ENCODE measurements around the gene ZBTB32. TPM values are rescaled to one million over a fixed set of nuclear protein-coding genes. Genes with fewer than 3 reads are reported as not detected.

Gene ZBTB32
- total RNA-seq, 1 donor from 2014 or later, result not detected

DNA sequence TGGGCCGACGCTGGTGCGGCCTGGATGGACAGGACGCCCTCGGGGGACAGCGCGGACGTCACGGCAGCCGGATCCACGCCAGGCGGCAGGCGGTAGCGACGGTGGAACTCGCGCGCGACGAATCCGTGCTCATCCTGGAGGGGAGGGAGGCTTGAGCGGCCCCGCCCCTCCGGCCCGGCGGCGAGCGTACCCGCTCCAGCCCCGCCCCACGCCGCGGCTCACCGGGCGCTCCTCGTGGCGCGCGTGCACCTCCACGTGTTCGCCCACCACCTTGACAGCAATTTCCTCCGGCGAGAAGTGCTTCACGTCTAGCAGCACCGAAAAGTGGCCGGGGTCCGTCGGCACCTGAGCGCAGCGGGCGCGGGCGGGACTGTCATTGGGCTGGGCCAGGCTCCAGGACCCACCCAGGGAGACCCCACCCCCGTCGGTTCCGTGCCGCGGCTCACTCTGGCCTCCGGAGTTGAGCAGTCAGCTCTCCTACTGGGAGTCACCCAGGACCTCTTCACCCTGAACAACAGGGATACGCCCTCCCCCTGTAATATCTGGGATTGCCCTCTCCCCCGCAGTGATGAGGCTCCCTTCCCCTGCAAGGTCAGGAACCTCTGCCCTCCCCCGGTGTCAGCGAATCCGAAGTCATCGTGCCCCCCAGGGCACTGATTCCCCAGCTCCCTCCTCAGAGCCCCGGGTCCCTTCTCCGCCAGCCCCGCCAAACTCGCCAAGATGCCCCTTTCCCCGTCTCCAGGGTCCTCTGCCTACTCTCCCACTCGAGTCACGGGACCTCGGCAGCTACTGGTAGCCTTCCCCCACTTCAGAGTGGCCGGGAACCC lies 51.4 kb downstream of the ZBTB32 start:
- Mint-ChIP-seq H3K36me3 (peaks cover 4% of the 10 kb centered on the region), H3K9me3 (no peaks in the 10 kb centered on the region), H3K27ac (peak overlapping the region; percentile 66), H3K4me1 (ENCODE audit: unreplicated experiment) (peaks cover 9% of the 10 kb centered on the region), H3K27me3 (peaks cover 14% of the 10 kb centered on the region), H3K4me3 (peak overlapping the region; percentile 77)
- TF ChIP-seq, protein P1, sequence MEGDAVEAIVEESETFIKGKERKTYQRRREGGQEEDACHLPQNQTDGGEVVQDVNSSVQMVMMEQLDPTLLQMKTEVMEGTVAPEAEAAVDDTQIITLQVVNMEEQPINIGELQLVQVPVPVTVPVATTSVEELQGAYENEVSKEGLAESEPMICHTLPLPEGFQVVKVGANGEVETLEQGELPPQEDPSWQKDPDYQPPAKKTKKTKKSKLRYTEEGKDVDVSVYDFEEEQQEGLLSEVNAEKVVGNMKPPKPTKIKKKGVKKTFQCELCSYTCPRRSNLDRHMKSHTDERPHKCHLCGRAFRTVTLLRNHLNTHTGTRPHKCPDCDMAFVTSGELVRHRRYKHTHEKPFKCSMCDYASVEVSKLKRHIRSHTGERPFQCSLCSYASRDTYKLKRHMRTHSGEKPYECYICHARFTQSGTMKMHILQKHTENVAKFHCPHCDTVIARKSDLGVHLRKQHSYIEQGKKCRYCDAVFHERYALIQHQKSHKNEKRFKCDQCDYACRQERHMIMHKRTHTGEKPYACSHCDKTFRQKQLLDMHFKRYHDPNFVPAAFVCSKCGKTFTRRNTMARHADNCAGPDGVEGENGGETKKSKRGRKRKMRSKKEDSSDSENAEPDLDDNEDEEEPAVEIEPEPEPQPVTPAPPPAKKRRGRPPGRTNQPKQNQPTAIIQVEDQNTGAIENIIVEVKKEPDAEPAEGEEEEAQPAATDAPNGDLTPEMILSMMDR (conservative IDR thresholded peaks at IDR 0.05), result no peak
- no peak for DNase-seq (ENCODE audit: extremely low spot score, unreplicated experiment)

DNA sequence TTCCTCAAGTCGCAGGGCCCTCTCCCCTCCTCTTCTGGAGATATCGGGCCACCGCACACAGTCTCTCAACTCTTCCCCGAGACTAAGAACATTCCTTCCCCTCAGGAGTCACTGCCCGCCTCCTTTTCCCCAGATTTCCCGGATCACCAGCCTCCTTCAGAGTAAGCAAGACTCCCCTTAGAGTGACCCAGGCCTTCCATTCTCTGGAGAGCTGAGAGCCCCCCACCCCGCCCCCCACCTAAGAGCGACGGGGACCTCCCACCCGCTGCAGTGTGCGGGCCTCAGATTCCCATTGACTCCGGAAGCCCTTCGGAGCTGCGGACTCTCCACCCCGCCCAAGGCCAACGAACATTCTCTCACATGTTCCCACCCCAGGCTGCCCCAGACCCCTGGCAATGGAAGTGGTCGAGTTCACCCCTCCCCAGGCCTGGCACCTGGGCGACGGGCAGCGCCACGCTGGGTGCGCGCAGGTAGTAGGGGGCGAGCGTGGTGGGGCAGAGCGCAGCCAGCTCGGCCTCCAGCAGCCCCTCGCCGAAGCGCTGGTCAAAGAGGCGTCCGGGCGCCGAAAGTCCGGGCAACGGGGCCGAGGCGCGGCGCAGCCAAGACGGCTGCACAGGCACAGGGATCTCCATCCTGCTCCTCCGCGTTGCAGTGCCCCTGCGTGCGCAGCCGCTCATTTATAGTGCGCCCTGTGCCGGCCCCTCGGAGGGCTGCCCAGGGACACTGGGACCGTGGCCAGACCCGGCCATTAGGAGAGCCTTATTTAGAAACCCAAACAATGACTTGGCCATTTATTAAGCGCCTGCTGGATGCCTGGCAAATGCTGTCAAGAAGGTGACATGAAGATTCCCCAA lies 52.2 kb downstream of the ZBTB32 start, which contains the start of gene HSPB6:
Gene HSPB6 (minus strand): TSS at position 653 of the 854 bp plus-strand sequence. CDS start 21 bp downstream, at position 632.
- no peak for DNase-seq (ENCODE audit: extremely low spot score, unreplicated experiment)
- Mint-ChIP-seq H3K4me1 (ENCODE audit: unreplicated experiment) (peaks cover 9% of the 10 kb centered on the region), H3K36me3 (peaks cover 4% of the 10 kb centered on the region), H3K27ac (peak within 1 kb of the TSS; percentile 97), H3K9me3 (no peaks in the 10 kb centered on the region), H3K4me3 (peak within 1 kb of the TSS; percentile 99), H3K27me3 (peaks cover 14% of the 10 kb centered on the region)
- TF ChIP-seq, protein P1 (conservative IDR thresholded peaks at IDR 0.05), result no peak

DNA sequence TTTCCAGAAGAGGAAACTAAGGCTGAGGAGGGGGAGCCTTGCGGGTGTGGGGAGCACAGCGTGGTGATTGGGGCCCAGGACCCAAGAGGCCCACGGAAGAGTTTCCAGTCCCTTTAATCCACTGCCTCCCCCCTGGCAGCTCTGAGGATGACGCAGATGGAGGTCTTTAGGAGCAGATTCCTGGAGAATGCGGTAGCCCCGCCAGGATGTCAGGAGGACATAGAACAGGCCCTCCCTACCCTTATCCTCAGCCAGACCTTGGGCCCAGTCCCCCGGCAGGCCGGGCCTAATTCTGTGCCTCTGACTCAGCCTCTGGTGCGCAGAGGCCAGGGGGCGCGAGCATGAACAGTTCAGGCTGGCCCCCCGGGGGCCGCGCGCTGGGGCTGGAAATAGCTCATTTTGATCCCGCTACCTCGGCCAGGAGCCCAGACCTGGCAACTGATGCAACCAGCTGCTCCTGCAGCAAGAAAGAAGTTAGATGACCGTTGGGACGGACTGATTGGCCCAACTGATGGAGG lies 52.9 kb downstream of the ZBTB32 start:
- Mint-ChIP-seq H3K9me3 (no peaks in the 10 kb centered on the region), H3K27me3 (peaks cover 14% of the 10 kb centered on the region), H3K36me3 (peaks cover 7% of the 10 kb centered on the region), H3K4me3 (peak overlapping the region; percentile 99), H3K27ac (peak overlapping the region; percentile 97), H3K4me1 (ENCODE audit: unreplicated experiment) (peaks cover 9% of the 10 kb centered on the region)
- TF ChIP-seq, protein P1 (conservative IDR thresholded peaks at IDR 0.05), result no peak
- DNase-seq (ENCODE audit: extremely low spot score, unreplicated experiment), result no peak

DNA sequence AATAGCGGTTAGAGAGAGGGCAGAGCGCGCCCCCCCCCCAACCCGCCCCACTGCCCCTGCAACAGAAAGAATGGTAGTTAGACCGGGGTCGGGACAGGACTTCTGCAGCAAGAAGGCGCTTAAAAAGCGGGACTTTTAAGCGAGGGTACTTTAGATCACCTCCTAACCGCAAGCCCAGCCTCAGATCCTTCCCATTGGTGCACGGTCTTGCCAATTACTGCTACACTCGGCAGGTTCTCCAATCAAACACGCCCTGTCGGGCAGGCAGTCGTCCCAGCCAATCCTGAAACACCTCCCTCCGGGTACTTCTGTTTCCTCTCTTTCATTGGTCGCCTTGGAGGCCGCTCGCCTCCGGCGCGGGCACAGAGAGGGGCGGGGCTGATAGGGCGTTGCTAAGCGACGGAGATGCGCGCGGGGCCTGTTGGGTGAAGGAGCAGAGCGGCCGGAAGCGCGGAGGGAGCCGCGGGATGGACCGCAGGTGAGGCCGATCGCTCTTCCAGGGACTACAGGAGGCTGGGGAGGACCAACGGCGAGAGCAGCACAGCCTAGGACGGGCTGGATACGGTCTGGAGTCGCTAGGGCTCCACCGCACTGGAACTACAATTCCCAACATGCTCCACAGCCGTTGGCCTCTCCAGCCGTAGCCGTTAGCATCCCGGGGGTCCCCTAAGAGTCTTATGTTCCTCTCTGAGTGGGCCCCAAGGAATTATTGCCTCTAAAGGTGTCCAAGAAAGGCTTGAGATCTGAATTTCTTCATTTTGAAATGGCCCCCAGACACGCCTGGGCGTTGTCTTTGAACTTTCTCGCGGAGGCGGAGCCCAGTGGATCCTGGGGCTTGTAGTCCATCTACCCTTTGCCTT lies 53.6 kb downstream of the ZBTB32 start, which contains the start of gene PROSER3:
Gene PROSER3 (plus strand): TSS at position 428 of the 860 bp plus-strand sequence. CDS start 40 bp downstream, at position 468.
- peak; percentile 97 for DNase-seq (ENCODE audit: extremely low spot score, unreplicated experiment)
- Mint-ChIP-seq H3K27ac (peak within 1 kb of the TSS; percentile 97), H3K4me3 (peak within 1 kb of the TSS; percentile 99)

More for the DNA sequence above, 53.6 kb downstream of the ZBTB32 start, which contains the start of gene PROSER3:
- H3K9me3 Mint-ChIP-seq, result no peaks in the 10 kb centered on the region
- H3K27me3 Mint-ChIP-seq, result peaks cover 14% of the 10 kb centered on the region
- TF ChIP-seq, protein P1 (conservative IDR thresholded peaks at IDR 0.05), result no peak
- peaks cover 7% of the 10 kb centered on the region for H3K36me3 Mint-ChIP-seq
- H3K4me1 Mint-ChIP-seq (ENCODE audit: unreplicated experiment), result peaks cover 9% of the 10 kb centered on the region
